Posterior cingulate gyrus (tissue), 11 donors: ENCODE data around the gene LMNA.

Experiments
- DNase-seq, 10 donors: peaks; one replicate each; pipeline versions ENCODE4 v3.0.0 to v3.0.0-alpha.2; 2020 to 2021; ENCODE audit warnings: mixed read lengths in 3 of 10
- intact Hi-C: fragments of 100-400 bp; cut with DNase I; formaldehyde crosslinking; loops from one replicate; pipeline ENCODE4 v1.15.1; 2023

Gene LMNA

GRCh38 chr1:156134716-156135435 lies 20.4 kb downstream of the LMNA start:
- DNase-seq, result no peak
- intact Hi-C loops, result no loop called here

GRCh38 chr1:156135930-156136871 lies 21.7 kb downstream of the LMNA start:
- DNase-seq, result no peak

GRCh38 chr1:156136970-156137483 lies 22.5 kb downstream of the LMNA start:
- DNase-seq, result no peak
- intact Hi-C loops, result no loop called here

More at GRCh38 chr1:156135930-156136871, 21.7 kb downstream of the LMNA start:
- intact Hi-C loops, result no loop called here

GRCh38 chr1:156138458-156138867 lies 24.0 kb downstream of the LMNA start:
- DNase-seq, result peak in 1 of 10 donors; percentile 83
- intact Hi-C loops, result no loop called here

GRCh38 chr1:156140879-156141707 lies 26.6 kb downstream of the LMNA start:
- intact Hi-C loops, result no loop called here
- DNase-seq, result peak in 4 of 10 donors; percentile 49 to 85 (median 68)

- no peak for DNase-seq
- intact Hi-C loops, result no loop called here
These were observed 29.4 kb downstream of the LMNA start for GRCh38 chr1:156143765-156144489.

GRCh38 chr1:156144742-156145141 lies 30.2 kb downstream of the LMNA start:
- intact Hi-C loops, result loop anchor here (5.0 kb wide), 1 partner anchor 48 kb away; the partner anchor contains the start of gene SLC25A44
- DNase-seq, result no peak

- no peak for DNase-seq
- intact Hi-C loops, result loop anchor here (1.0 to 5.0 kb wide), 2 partner anchors 47 to 80 kb away; partner anchors contain the start of gene SLC25A44
These were observed 31.1 kb downstream of the LMNA start for GRCh38 chr1:156145650-156146019.

- intact Hi-C loops, result loop anchor here (1.0 to 5.0 kb wide), 2 partner anchors 46 to 79 kb away; partner anchors contain the start of gene SLC25A44
- peak in 3 of 10 donors; percentile 1 to 92 (median 34) for DNase-seq
These were observed 31.7 kb downstream of the LMNA start for GRCh38 chr1:156146020-156146768.

GRCh38 chr1:156146769-156147405 lies 32.4 kb downstream of the LMNA start:
- DNase-seq, result peak in 2 of 10 donors; percentile 43 to 52
- intact Hi-C loops, result loop anchor here (1.0 to 5.0 kb wide), 2 partner anchors 45 to 78 kb away; partner anchors contain the start of gene SLC25A44

- DNase-seq, result peak in 1 of 10 donors; percentile 18
- intact Hi-C loops, result loop anchor here (5.0 kb wide), 1 partner anchor 44 kb away; the partner anchor contains the start of gene SLC25A44
These were observed 33.7 kb downstream of the LMNA start for GRCh38 chr1:156148216-156148615.

GRCh38 chr1:156149374-156150332 lies 35.1 kb downstream of the LMNA start:
- peak in 6 of 10 donors; percentile 42 to 90 (median 70) for DNase-seq
- intact Hi-C loops, result loop anchor here (5.0 kb wide), 1 partner anchor 43 kb away; the partner anchor contains the start of gene SLC25A44

- intact Hi-C loops, result no loop called here
- peak in 2 of 10 donors; percentile 63 to 84 for DNase-seq
These were observed 36.0 kb downstream of the LMNA start for GRCh38 chr1:156150333-156151011.

- no peak for DNase-seq
- intact Hi-C loops, result no loop called here
These were observed 36.7 kb downstream of the LMNA start for GRCh38 chr1:156151093-156151688.

- DNase-seq, result peak in 1 of 10 donors; percentile 10
- intact Hi-C loops, result no loop called here
These were observed 38.1 kb downstream of the LMNA start for GRCh38 chr1:156152628-156153027.

GRCh38 chr1:156153362-156153761 lies 38.9 kb downstream of the LMNA start, which contains the start of gene SEMA4A:
Gene SEMA4A (plus strand): TSS chr1:156153585. CDS start chr1:156154579, 994 bp downstream.
- DNase-seq, result peak in 1 of 10 donors; percentile 42
- intact Hi-C loops, result no loop called here
